ENCODE data around the gene SRC.

SRC gene

GRCh38 chr20:37435607-37436006, 89.7 kb downstream of the SRC start:
- no peak overlapping the region for H3K4me3 ChIP-seq (replicated peaks; ENCODE audit: low read depth, low read length)
- no peak for DNase-seq (ENCODE audit: low read depth)
- no peak for TF ChIP-seq CTCF (IDR thresholded peaks at IDR 0.05; ENCODE audit: low read length, missing control alignments)

DNA sequence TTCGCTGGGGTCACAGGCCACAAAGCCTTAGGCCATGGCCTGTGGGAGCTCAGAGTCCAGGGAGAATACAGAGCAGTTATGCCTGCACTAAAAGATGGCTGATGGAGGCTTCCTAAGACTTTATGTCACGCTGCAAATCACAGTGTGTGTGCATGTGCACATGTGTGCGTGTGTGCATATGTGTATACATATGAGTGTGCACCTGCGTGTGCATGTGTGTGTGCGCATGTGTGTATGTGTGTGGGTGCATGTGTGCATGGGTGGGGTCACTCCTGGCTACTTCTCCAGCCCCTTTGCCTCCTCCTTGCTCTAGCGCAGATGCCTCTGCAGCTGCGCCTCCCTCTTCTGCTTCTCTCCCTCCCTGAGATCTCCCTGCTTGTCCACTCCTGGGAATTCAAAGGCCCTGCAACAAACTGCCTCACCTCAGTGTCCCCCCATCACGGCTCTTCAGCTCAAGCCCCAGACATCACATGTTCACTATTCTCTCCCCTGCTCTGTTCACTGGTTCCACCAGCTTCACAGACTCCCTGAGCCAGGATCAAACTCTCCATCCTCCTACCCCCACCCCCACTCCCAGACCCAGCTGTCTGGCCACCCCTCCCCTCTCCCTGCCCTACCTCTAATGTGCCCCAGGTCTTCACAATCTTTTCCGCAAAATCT, 90.7 kb downstream of the SRC start:
- no peak overlapping the region for H3K4me3 ChIP-seq (replicated peaks; ENCODE audit: low read depth, low read length)
- no peak for TF ChIP-seq CTCF (IDR thresholded peaks at IDR 0.05; ENCODE audit: low read length, missing control alignments)
- no peak for DNase-seq (ENCODE audit: low read depth)

- no peak for TF ChIP-seq CTCF (IDR thresholded peaks at IDR 0.05; ENCODE audit: low read length, missing control alignments)
- DNase-seq (ENCODE audit: low read depth) = no peak
- no peak overlapping the region for H3K4me3 ChIP-seq (replicated peaks; ENCODE audit: low read depth, low read length)
Measured at GRCh38 chr20:37437676-37438075, 91.7 kb downstream of the SRC start.

- no peak for DNase-seq (ENCODE audit: low read depth)
- TF ChIP-seq CTCF (IDR thresholded peaks at IDR 0.05; ENCODE audit: low read length, missing control alignments) = no peak
- no peak overlapping the region for H3K4me3 ChIP-seq (replicated peaks; ENCODE audit: low read depth, low read length)
Measured at GRCh38 chr20:37438464-37439222, 92.7 kb downstream of the SRC start.

DNA sequence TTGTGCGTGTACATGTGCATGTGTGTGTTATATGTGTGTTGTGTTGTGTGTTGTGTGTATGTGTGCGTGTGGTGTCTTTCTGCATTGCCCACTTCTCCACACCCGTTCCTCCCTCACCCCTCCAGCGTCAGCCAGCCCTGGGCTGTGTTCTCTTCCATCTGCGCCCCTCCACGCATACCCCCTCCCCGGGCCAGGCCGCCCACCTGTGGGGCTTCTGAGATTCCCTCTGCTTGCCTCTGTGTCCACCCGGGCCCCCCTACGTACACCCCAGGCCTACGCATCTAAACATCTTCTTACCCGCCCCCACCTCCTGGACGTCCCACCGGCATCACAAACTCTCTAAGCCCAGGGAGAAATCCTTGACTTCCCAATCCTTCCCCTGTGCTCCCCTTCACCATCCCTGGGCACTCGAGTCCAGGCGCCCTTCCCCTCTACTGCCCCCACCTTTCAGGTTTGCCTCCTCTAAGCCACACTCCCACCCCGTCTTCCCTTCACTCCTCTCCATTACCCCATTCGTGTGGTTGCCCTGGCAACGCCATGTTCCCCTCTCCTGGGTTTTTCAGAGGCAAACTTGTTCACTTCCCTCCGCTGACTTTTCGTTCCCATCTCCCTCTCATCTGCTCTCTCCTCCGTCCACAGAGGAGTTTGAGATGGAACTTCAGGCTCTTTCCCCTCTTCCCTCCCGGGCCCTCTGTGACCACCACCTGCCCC, 93.4 kb downstream of the SRC start:
- H3K4me3 ChIP-seq (replicated peaks; ENCODE audit: low read depth, low read length) = no peak overlapping the region
- no peak for DNase-seq (ENCODE audit: low read depth)
- TF ChIP-seq CTCF (IDR thresholded peaks at IDR 0.05; ENCODE audit: low read length, missing control alignments) = no peak

DNA sequence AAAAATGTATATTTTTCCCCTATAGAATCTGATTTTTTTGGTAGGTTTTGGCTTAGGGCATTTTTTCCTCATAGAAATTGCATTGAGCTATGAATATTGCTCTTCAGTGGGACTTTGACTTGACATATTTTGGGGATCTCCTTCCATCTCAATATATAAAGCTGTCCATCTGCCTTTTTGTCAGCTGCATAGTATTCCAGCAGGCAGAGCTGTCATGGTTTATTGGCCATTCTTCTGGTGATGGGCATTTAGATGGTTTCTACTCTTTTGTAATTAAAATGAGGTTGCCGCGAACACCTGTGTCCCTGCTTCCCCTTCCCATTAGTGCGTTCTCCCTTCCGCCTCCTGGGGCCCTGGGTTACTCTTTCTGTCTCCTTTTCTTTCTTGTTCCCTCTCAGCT, 95.1 kb downstream of the SRC start:
- TF ChIP-seq CTCF (IDR thresholded peaks at IDR 0.05; ENCODE audit: low read length, missing control alignments) = no peak
- H3K4me3 ChIP-seq (replicated peaks; ENCODE audit: low read depth, low read length) = no peak overlapping the region
- DNase-seq (ENCODE audit: low read depth) = no peak

Measured in fibroblast of pulmonary artery (primary cell).